ENCODE data around the gene HIF1AN.
"Not testable (repeated sequence)": the region's sequence is repeated elsewhere in the genome, so short reads cannot be mapped to it uniquely, and the experiment has no call there.

HIF1AN gene

DNA sequence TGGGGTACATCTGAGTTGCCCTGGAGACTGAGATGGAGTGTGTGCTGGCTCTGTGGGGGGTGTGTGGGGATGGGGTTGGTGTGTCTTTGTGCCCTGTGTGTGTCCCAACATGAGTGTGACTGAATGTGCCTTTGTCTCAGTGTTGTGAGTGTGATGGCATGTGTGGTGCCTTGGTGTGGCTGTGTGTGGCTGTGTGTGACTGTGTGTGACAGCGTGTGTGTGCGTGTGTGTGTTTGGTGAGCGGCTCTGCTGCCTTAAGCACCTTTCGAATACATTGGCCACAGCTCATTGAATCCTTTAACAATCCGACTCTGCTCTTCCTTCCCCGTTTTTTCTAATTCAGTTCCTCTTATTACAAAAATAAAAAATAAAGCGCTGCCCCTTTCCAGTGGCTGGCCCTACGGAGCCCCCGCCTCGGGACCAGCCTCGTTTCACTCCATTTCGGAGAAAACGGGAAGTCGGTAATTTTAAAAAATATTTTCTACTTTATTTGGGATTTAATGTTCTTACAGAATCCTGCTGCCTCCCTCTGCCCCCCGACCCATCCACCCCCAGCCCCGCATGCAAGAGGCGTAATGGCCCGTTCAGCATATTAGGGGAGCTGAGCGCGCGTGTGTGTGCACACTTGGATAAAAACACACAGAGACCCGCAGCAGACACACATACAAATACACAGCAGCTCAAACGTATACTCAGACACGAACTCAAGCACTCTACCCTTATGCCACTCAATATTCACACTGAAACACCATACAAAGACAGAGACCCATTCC lies 35.5 kb downstream of the HIF1AN start:
- H3K4ac ChIP-seq (ENCODE audit: low read length): no peak overlapping the region
- H3K9me3 ChIP-seq (replicated peaks in 1 of 2; ENCODE audit: control insufficient read depth in 2 of 2, insufficient read depth in 1 of 2, low read depth in 1 of 2, low read length in 2 of 2): no peaks in the 10 kb centered on the region
- no peak overlapping the region for H2BK12ac ChIP-seq (ENCODE audit: low read length)
- no peak overlapping the region for H3K4me3 ChIP-seq (ENCODE audit: low read length in 2 of 2)
- no peak overlapping the region for H3K18ac ChIP-seq (ENCODE audit: low read length)
- H2BK15ac ChIP-seq (ENCODE audit: low read length): no peak overlapping the region
- H4K8ac ChIP-seq (ENCODE audit: low read depth, low read length): no peak overlapping the region
- H2AK5ac ChIP-seq (ENCODE audit: low read depth, low read length): no peak overlapping the region
- H2BK5ac ChIP-seq (ENCODE audit: low read length): no peak overlapping the region
- H3K9ac ChIP-seq (ENCODE audit: low read depth, low read length, poor library complexity): no peak overlapping the region
- no peak overlapping the region for H3K4me2 ChIP-seq (ENCODE audit: insufficient read depth, low read length, poor library complexity, severe bottlenecking)
- H4K91ac ChIP-seq (ENCODE audit: low read depth, low read length, poor library complexity): no peak overlapping the region
- no peaks in the 10 kb centered on the region for H3K36me3 ChIP-seq (replicated peaks in 1 of 2; ENCODE audit: control insufficient read depth in 2 of 2, insufficient read depth in 2 of 2, low read length in 2 of 2)
- H2BK120ac ChIP-seq (ENCODE audit: low read depth, low read length): no peak overlapping the region
- H3K23ac ChIP-seq (ENCODE audit: low read depth, low read length, poor library complexity): peak overlapping the region; percentile 80
- H3K27ac ChIP-seq (replicated peaks; ENCODE audit: low read length): no peak overlapping the region
- no peak for DNase-seq (ENCODE audit: low spot score)
- H3K4me1 ChIP-seq (ENCODE audit: control insufficient read depth in 2 of 2, insufficient read depth in 1 of 2, low read depth in 1 of 2, low read length in 2 of 2): peaks cover 9 to 13% of the 10 kb centered on the region in 2 donors
- no peaks in the 10 kb centered on the region for H3K79me1 ChIP-seq (ENCODE audit: low read depth, low read length)
- peaks cover 0 to 35% (median 11%) of the 10 kb centered on the region in 3 experiments for H3K27me3 ChIP-seq (ENCODE audit: control insufficient read depth in 3 of 3, insufficient read depth in 3 of 3, low read depth in 1 of 3, low read length in 3 of 3)
- H3K14ac ChIP-seq (ENCODE audit: low read length): no peak overlapping the region
- peak overlapping the region; percentile 7 for H2AFZ ChIP-seq (ENCODE audit: low read length)
- WGBS, 2 donors (ENCODE audit: extremely low coverage in 2 of 2, insufficient read length in 2 of 2, insufficient replicate concordance in 1 of 2): no CpG with 5 or more reads among the region's 24 CpGs

DNA sequence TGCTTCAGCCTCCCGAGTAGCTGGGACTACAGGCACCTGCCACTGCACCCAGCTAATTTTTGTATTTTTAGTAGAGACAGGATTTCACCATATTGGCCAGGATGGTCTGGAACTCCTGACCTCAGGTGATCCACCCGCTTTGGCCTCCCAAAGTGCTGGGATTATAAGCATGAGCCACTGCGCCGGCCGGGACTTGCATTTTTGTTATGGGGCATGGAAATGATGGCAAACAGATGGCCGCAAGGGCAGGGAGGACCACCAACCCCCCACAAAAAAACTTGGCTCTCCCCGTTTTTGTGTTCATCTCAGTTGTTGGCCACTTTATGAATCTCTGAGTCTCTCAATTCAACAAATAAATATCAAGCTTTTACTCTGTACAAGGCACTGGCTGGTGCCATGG lies 39.4 kb downstream of the HIF1AN start:
- not testable (repeated sequence) for H2BK5ac ChIP-seq (ENCODE audit: low read length); H3K14ac ChIP-seq (ENCODE audit: low read length); H3K4ac ChIP-seq (ENCODE audit: low read length); H2AFZ ChIP-seq (ENCODE audit: low read length); H3K18ac ChIP-seq (ENCODE audit: low read length); H3K79me1 ChIP-seq (ENCODE audit: low read depth, low read length); H3K9me3 ChIP-seq (replicated peaks in 1 of 2; ENCODE audit: control insufficient read depth in 2 of 2, insufficient read depth in 1 of 2, low read depth in 1 of 2, low read length in 2 of 2); H3K4me3 ChIP-seq (ENCODE audit: low read length in 2 of 2); H3K27ac ChIP-seq (replicated peaks; ENCODE audit: low read length); DNase-seq (ENCODE audit: low spot score); H3K36me3 ChIP-seq (replicated peaks in 1 of 2; ENCODE audit: control insufficient read depth in 2 of 2, insufficient read depth in 2 of 2, low read length in 2 of 2); H2BK15ac ChIP-seq (ENCODE audit: low read length); H3K4me2 ChIP-seq (ENCODE audit: insufficient read depth, low read length, poor library complexity, severe bottlenecking); H2BK120ac ChIP-seq (ENCODE audit: low read depth, low read length); H2BK12ac ChIP-seq (ENCODE audit: low read length); H3K23ac ChIP-seq (ENCODE audit: low read depth, low read length, poor library complexity); H4K8ac ChIP-seq (ENCODE audit: low read depth, low read length); H2AK5ac ChIP-seq (ENCODE audit: low read depth, low read length); H4K91ac ChIP-seq (ENCODE audit: low read depth, low read length, poor library complexity); H3K9ac ChIP-seq (ENCODE audit: low read depth, low read length, poor library complexity)
- no CpG with 5 or more reads among the region's 7 CpGs for WGBS, 2 donors (ENCODE audit: extremely low coverage in 2 of 2, insufficient read length in 2 of 2, insufficient replicate concordance in 1 of 2)
- H3K4me1 ChIP-seq (ENCODE audit: control insufficient read depth in 2 of 2, insufficient read depth in 1 of 2, low read depth in 1 of 2, low read length in 2 of 2): peaks cover 3 to 11% of the 10 kb centered on the region in 2 donors
- H3K27me3 ChIP-seq (ENCODE audit: control insufficient read depth in 3 of 3, insufficient read depth in 3 of 3, low read depth in 1 of 3, low read length in 3 of 3): peaks cover 0 to 46% (median 6%) of the 10 kb centered on the region in 3 experiments

DNA sequence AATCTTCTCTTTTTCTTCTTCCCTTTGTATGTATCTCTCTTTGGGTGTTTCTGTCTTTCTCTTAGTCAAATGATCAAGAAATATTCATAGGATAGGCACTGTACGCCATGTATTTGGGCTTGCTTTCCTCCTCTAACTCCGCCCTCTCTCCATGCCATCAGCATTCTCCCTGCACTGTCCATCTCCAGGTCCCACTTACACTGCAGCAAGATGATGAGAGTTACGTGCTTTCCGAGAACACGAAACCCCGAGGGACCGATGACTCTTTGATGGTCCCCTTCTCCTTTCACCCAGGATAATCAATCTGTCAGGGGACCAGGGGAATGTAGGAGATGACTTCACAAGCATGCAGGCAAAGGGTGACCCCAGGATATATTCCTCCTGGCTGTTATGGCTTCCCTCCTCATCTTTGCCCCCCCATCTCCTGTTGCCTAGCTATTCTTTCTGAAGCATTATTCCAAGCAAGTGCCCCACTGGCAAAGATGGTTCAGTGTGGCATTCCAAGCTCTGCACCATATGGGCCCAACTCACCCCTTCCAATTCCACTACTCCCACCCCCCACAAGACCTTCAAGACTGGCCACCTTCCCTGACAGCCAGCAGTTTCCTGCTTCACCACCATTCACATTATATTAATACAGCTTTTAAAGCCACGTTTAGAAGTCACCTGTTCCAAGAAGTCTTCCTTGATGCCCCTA lies 40.0 kb downstream of the HIF1AN start:
- Histone ChIP-seq H2BK120ac (ENCODE audit: low read depth, low read length) (no peak overlapping the region), H3K4me3 (ENCODE audit: low read length in 2 of 2) (no peak overlapping the region), H2AFZ (ENCODE audit: low read length) (no peak overlapping the region), H3K18ac (ENCODE audit: low read length) (no peak overlapping the region), H3K79me1 (ENCODE audit: low read depth, low read length) (no peaks in the 10 kb centered on the region), H3K27me3 (ENCODE audit: control insufficient read depth in 3 of 3, insufficient read depth in 3 of 3, low read depth in 1 of 3, low read length in 3 of 3) (peaks cover 0 to 48% (median 6%) of the 10 kb centered on the region in 3 experiments), H2BK5ac (ENCODE audit: low read length) (no peak overlapping the region), H2BK15ac (ENCODE audit: low read length) (no peak overlapping the region), H3K9ac (ENCODE audit: low read depth, low read length, poor library complexity) (no peak overlapping the region), H3K23ac (ENCODE audit: low read depth, low read length, poor library complexity) (no peak overlapping the region), H4K91ac (ENCODE audit: low read depth, low read length, poor library complexity) (no peak overlapping the region), H2AK5ac (ENCODE audit: low read depth, low read length) (no peak overlapping the region), H3K4ac (ENCODE audit: low read length) (no peak overlapping the region), H2BK12ac (ENCODE audit: low read length) (no peak overlapping the region), H3K4me1 (ENCODE audit: control insufficient read depth in 2 of 2, insufficient read depth in 1 of 2, low read depth in 1 of 2, low read length in 2 of 2) (peaks cover 0 to 5% of the 10 kb centered on the region in 2 donors), H3K36me3 (replicated peaks in 1 of 2; ENCODE audit: control insufficient read depth in 2 of 2, insufficient read depth in 2 of 2, low read length in 2 of 2) (no peaks in the 10 kb centered on the region), H3K9me3 (replicated peaks in 1 of 2; ENCODE audit: control insufficient read depth in 2 of 2, insufficient read depth in 1 of 2, low read depth in 1 of 2, low read length in 2 of 2) (no peaks in the 10 kb centered on the region), H4K8ac (ENCODE audit: low read depth, low read length) (no peak overlapping the region), H3K27ac (replicated peaks; ENCODE audit: low read length) (no peak overlapping the region), H3K14ac (ENCODE audit: low read length) (no peak overlapping the region), H3K4me2 (ENCODE audit: insufficient read depth, low read length, poor library complexity, severe bottlenecking) (no peak overlapping the region)
- DNase-seq (ENCODE audit: low spot score): no peak
- WGBS, 2 donors (ENCODE audit: extremely low coverage in 2 of 2, insufficient read length in 2 of 2, insufficient replicate concordance in 1 of 2): no CpG with 5 or more reads among the region's 8 CpGs

DNA sequence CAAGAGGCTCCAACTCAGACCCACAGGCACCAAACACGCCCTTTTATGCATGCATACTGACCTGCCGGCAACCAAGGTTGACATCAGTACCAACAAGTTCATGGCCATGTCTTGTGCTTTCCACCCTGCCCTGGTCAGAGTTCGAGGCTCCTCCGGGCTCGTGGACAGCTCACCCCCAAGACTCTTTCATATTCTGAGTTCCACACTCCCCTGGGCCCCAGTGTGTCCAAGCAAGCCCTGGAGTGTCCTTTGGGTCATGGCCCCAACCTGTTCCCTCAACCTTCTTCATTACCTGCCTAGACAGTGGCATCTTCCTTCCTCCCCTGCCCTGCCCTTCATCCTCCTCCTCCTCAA lies 40.5 kb downstream of the HIF1AN start:
- H3K23ac ChIP-seq (ENCODE audit: low read depth, low read length, poor library complexity): no peak overlapping the region
- no peak overlapping the region for H2BK5ac ChIP-seq (ENCODE audit: low read length)
- H3K79me1 ChIP-seq (ENCODE audit: low read depth, low read length): no peaks in the 10 kb centered on the region
- H3K36me3 ChIP-seq (replicated peaks in 1 of 2; ENCODE audit: control insufficient read depth in 2 of 2, insufficient read depth in 2 of 2, low read length in 2 of 2): no peaks in the 10 kb centered on the region
- H2AK5ac ChIP-seq (ENCODE audit: low read depth, low read length): no peak overlapping the region
- no peak overlapping the region for H2BK12ac ChIP-seq (ENCODE audit: low read length)
- H3K4me1 ChIP-seq (ENCODE audit: control insufficient read depth in 2 of 2, insufficient read depth in 1 of 2, low read depth in 1 of 2, low read length in 2 of 2): no peaks in the 10 kb centered on the region
- no peak overlapping the region for H4K91ac ChIP-seq (ENCODE audit: low read depth, low read length, poor library complexity)
- no peak overlapping the region for H2AFZ ChIP-seq (ENCODE audit: low read length)
- H2BK120ac ChIP-seq (ENCODE audit: low read depth, low read length): no peak overlapping the region
- no peak overlapping the region for H3K18ac ChIP-seq (ENCODE audit: low read length)
- no peak overlapping the region for H3K9ac ChIP-seq (ENCODE audit: low read depth, low read length, poor library complexity)
- no peak overlapping the region for H2BK15ac ChIP-seq (ENCODE audit: low read length)
- no peaks in the 10 kb centered on the region for H3K9me3 ChIP-seq (replicated peaks in 1 of 2; ENCODE audit: control insufficient read depth in 2 of 2, insufficient read depth in 1 of 2, low read depth in 1 of 2, low read length in 2 of 2)
- WGBS, 2 donors (ENCODE audit: extremely low coverage in 2 of 2, insufficient read length in 2 of 2, insufficient replicate concordance in 1 of 2): no CpG with 5 or more reads among the region's 5 CpGs
- no peak overlapping the region for H3K4me3 ChIP-seq (ENCODE audit: low read length in 2 of 2)
- H3K27ac ChIP-seq (replicated peaks; ENCODE audit: low read length): no peak overlapping the region
- H3K4me2 ChIP-seq (ENCODE audit: insufficient read depth, low read length, poor library complexity, severe bottlenecking): no peak overlapping the region
- no peak for DNase-seq (ENCODE audit: low spot score)
- H3K4ac ChIP-seq (ENCODE audit: low read length): no peak overlapping the region
- H4K8ac ChIP-seq (ENCODE audit: low read depth, low read length): no peak overlapping the region
- H3K27me3 ChIP-seq (ENCODE audit: control insufficient read depth in 3 of 3, insufficient read depth in 3 of 3, low read depth in 1 of 3, low read length in 3 of 3): peaks cover 0 to 48% (median 3%) of the 10 kb centered on the region in 3 experiments
- H3K14ac ChIP-seq (ENCODE audit: low read length): no peak overlapping the region

Data from neuronal stem cell (in vitro differentiated cells).